ENCODE results near the gene PPARA.

PPARA gene

DNA sequence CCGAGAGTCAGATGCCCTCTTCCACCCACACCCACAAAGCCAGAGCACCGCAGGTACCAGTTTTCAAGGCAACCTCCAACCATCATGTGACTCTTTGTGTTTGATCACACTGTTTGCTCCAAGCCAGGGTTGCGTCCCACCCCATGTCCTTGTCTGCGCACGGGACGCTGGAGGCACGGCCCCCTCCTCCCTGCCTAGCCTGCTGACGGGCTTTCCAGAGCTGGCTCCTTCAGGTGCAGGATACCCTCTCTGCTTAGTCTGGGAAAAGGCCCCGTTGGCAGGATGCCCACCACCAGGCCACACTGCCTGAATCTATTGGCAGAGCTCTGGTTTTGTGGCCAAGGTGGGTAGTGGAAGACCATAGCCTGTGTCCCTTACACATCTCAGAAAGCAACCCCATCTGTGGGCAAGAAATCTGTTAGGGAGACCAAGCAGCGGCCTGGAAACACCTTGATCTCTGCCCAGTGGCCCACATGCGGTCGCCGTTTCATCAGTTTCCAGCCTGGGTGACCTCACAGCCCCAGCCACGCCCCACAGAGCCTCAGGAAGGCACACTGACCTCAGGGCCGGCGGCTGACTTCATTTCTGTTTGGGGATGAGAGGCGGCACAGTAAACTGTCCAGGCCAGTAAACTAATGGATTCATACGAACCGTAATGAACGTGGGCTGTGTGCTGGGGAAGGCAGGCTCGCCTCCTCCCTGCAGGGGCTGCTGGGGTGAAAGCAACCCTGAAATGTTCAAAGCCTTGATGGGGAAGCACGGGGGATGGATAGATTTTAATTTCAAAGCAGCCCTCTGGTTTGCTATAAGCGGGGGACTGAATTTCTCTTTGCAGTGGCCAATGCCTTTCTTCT, 73.9 kb downstream of the PPARA start:
- no peak for DNase-seq

DNA sequence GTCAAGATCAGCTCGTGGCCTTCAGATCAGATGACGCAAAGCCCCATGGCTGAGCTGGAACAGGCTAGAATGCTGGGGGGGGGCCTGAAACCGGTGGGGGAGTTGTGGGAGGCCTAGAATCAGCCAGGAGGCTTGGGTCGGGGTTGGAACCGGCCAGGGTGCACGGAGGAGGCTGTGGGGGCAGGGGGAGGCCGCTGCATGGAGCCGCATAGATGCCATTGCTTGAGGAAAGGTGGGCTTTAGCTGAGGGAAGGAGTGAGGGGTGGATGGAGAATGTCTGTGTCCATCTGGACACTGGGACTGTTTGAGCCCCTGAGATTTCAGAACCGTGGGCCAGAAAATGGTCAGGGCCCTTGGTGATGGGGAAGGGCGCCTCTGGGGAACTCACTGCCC, 74.6 kb downstream of the PPARA start:
- DNase-seq, result no peak

DNA sequence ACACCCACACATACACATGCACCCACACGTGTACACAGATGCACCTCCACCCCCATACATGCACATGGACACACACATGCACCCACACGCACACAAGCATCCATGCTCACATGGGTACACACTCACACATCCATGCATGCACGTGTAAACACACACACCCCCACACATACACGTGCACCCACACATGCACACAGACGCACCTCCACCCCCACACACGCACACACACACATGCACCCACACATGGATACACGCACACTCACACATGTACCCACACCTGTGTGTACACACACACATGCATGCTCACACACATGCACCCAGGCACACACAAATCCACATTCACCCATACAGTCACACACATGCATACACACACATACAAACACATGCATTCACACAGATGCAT, 75.3 kb downstream of the PPARA start:
- DNase-seq, result no peak

- DNase-seq, result no peak
Measured at GRCh38 chr22:46226577-46226976, 76.3 kb downstream of the PPARA start.

GRCh38 chr22:46229701-46230100, 79.4 kb downstream of the PPARA start:
- DNase-seq, result no peak

DNA sequence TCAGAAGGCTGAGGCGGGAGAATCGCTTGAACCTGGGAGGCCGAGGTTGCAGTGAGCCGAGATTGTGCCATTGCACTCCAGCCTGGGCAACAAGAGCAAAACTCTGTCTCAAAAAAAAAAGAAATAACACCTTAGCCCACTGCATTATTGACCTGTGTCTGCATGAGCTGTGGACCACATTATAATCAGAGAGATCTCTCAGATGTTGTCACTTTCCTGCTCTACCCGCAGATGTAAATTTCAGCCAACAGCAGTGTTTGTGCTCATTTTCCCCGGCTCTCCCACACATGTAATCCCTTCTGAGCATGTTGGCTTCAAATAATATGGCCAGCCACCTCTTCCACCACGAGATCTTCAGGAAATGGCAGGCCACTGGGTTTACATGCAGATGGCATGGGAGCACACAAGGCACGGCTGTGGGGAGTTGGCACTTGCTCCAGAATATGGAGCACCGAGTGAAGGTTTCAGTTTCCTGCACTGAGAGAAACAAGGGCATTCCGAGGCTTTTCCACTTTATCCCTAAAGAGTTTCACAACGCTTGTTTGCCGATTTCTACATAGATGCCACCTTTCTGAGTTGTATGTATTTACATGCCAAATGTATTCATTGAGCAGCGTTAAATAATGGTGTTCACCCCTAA, 80.1 kb downstream of the PPARA start:
- DNase-seq, result no peak

DNA sequence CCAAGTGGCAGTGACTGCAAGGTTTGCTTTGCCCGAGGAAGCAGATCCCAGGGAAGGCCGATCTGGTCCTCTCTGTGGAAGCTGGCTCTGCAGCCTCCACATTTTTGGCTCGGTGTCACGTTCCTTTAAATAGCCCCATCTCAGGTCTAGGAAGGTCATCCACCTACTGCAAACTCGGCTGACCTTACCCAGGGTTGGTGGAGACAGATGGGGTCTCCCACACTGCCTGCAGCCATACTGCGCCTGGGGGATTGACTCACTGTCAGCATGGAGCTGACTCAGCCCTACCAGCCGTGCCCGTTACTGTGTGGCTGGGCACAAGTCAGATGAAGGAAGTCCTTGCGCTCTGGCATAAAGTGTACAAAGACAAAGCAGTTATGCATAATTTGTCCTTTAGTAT, 82.9 kb downstream of the PPARA start:
- DNase-seq, result no peak

DNA sequence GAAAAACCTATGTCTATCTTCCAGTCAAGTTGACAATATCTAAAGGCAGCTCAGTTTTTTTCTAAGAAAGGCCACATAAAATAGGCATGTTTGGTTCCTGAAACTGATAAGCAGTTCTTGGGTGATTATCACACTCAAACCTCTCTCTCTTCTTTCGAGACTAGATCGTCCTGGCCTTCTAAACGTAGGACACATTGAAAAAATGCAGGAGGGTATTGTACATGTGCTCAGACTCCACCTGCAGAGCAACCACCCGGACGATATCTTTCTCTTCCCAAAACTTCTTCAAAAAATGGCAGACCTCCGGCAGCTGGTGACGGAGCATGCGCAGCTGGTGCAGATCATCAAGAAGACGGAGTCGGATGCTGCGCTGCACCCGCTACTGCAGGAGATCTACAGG, 84.6 kb downstream of the PPARA start:
- DNase-seq, result no peak

GRCh38 chr22:46237453-46238124, 87.3 kb downstream of the PPARA start:
- peak; percentile 45 for DNase-seq

- DNase-seq, result no peak
Measured at GRCh38 chr22:46238541-46238940, 88.2 kb downstream of the PPARA start.

- DNase-seq, result no peak
Measured at GRCh38 chr22:46239261-46240048, 89.1 kb downstream of the PPARA start.

DNA sequence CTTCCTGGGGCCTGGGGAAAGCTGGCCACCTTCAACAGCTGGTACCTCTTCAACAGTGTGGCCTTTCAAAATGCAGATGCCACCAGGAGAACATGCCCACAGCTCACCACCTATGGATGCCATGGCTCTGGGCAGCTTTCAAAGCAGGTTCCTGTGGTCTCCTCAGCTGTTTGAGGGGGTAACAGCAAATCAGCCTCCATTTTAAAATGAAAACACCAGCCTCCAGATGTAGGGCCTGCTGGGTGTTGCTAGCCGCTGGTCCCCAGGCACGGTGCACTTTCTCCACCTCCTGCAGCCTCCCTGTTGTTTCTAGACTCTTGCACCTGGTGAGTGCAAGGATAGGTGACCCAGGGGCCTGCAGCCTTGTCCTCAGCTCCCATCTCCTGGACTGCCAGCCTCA, 89.7 kb downstream of the PPARA start:
- DNase-seq, result no peak

DNA sequence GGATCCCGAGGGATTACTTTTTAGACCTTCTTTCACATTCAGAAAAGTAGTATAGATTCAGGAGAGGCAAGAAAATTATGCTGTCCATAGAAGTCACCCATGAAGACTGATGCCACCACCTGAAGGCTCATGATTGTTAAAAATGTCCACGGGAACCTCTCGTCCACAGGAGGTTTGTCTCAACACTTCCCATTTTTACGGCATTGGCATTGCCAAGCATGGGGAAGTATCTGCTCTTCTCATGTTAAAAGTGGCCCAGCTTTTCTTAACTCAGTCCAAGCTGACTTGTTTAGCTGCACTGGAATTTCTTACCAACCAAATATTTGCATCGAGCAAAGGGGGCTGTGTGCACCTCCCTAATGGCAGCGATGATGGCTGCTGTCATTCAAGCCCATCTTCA, 90.2 kb downstream of the PPARA start:
- DNase-seq, result no peak

- DNase-seq, result no peak
Measured at GRCh38 chr22:46240907-46241306, 90.6 kb downstream of the PPARA start.

DNA sequence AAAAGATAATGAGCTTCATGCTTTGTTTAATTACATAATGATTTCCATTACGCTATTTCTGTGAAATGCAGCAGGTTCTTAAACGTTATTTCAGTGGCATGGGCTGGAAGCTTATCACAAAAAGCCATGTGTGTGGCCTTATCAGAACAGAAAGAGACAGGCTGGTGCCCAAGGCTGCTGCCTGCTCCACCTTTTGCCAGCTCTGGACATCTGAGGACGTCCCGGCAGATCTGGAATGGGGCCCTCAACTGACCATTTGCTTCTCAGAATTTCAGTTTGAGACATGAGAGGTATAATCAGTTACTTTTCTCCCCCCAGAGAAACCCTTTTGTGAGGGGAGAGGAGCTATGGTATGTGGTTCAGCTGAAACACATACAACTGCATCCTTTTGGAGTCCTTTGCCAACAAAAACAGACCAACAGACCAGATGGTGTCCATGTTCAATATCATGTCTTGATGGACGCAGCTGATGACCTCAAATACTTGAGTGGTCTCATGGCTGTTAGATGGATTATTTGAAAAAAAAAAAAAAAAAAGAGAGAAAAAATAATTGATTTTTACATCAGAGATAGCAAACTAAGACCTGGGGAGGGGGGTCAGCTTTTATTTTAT, 91.2 kb downstream of the PPARA start:
- no peak for DNase-seq

DNA sequence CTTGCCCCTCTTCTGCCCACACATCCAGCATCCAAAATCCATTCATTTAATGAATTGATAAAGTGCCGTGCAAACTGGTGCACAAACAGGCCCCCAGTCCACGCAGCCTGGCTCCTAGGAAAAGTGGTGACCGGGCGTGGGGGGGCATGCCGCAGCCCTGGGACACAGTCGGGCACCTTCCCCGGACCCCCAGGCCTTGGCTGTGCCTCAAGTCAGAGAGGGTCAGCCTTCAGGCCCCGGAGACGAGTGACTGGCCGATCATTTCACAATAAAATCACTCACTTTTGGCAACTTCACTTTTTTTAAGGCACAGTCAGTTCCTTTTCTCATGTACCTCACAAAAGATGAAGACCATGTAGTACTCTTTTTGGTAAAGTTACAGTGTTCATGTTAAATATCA, 91.8 kb downstream of the PPARA start:
- DNase-seq, result no peak

GRCh38 chr22:46244771-46245170, 94.4 kb downstream of the PPARA start:
- DNase-seq, result no peak

DNA sequence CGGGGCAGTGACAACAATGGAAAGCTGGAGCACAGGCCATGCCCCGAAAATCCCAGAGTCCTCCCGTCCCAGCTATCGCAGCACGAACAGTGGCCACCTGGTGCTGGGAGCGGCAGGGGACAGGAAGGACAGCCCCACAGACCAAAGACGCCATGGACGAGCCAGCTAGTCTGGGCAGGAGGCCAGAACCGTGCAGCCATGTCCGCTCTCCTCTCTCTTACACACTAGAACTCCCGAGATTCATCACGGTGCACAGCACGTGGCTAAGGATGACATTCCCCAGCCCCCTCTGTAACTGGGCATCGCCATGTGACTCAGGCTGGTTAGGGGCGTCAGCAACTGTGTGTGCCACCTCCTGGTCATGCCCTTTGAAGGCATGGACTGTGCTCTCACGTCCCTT, 95.2 kb downstream of the PPARA start:
- DNase-seq, result no peak

GRCh38 chr22:46246178-46246577, 95.9 kb downstream of the PPARA start:
- DNase-seq, result no peak

- no peak for DNase-seq
Measured at GRCh38 chr22:46247443-46247975, 97.2 kb downstream of the PPARA start.

- peak; percentile 47 for DNase-seq
Measured at GRCh38 chr22:46250035-46250782, 99.9 kb downstream of the PPARA start, which contains the start of gene CDPF1. Gene CDPF1 (minus strand): TSS chr22:46250293. CDS start chr22:46248284, 2,009 bp downstream.

- DNase-seq, result no peak
Measured at GRCh38 chr22:46250783-46251125, 100.4 kb downstream of the PPARA start.

All from NCI-H1092 treated with DMSO at 0.1 percent for 48 hours (cell line).